HG03064 (cell line): Measurements from ENCODE around the gene REPIN1.

ENCODE experiments used
- ATAC-seq: cut with Tn5 transposase; IDR thresholded peaks from one replicate; pipeline ENCODE4 v1.9.1; 2021; ENCODE audit warnings: low read depth; ENCODE audit not compliant: unreplicated experiment

REPIN1 gene

GRCh38 chr7:150359622-150360362, 8.8 kb upstream of the REPIN1 start:
- ATAC-seq: no peak

GRCh38 chr7:150360363-150361058, 8.1 kb upstream of the REPIN1 start:
- no peak for ATAC-seq

- ATAC-seq: no peak
These were observed 7.2 kb upstream of the REPIN1 start for GRCh38 chr7:150361402-150361801.

GRCh38 chr7:150361807-150362621, 6.6 kb upstream of the REPIN1 start:
- ATAC-seq: no peak

- no peak for ATAC-seq
These were observed 5.3 kb upstream of the REPIN1 start for GRCh38 chr7:150363370-150363769.

GRCh38 chr7:150363872-150364271, 4.8 kb upstream of the REPIN1 start:
- no peak for ATAC-seq

- ATAC-seq: no peak
These were observed 3.4 kb upstream of the REPIN1 start for GRCh38 chr7:150365194-150365593.

GRCh38 chr7:150365673-150366398, 2.8 kb upstream of the REPIN1 start:
- no peak for ATAC-seq

GRCh38 chr7:150367677-150368095, 936 bp upstream of the REPIN1 start:
- no peak for ATAC-seq

GRCh38 chr7:150368884-150369747, 494 bp downstream of the REPIN1 start:
- peak; percentile 39 for ATAC-seq

GRCh38 chr7:150369748-150370501, 1.3 kb downstream of the REPIN1 start:
- no peak for ATAC-seq

- no peak for ATAC-seq
These were observed 2.0 kb downstream of the REPIN1 start for GRCh38 chr7:150370612-150371071.

GRCh38 chr7:150371131-150371995, 2.7 kb downstream of the REPIN1 start:
- ATAC-seq: no peak

- no peak for ATAC-seq
These were observed 3.3 kb downstream of the REPIN1 start for GRCh38 chr7:150371996-150372270.

GRCh38 chr7:150372271-150373048, 3.8 kb downstream of the REPIN1 start:
- ATAC-seq: no peak

GRCh38 chr7:150373049-150373801, 4.6 kb downstream of the REPIN1 start:
- ATAC-seq: no peak

GRCh38 chr7:150374026-150374425, 5.4 kb downstream of the REPIN1 start:
- no peak for ATAC-seq
